ENCODE results near the gene RCHY1. TPM values are rescaled to one million over a fixed set of nuclear protein-coding genes. Genes with fewer than 3 reads are reported as not detected.

The RCHY1 gene
- total RNA-seq, 1 experiment from 2014 or later: 33.4 TPM

GRCh38 chr4:75457365-75457764, 56.8 kb downstream of the RCHY1 start:
- H3K36me3 ChIP-seq (ENCODE audit: control insufficient read depth in 1 of 2, insufficient read depth in 2 of 2, low read length in 2 of 2): no peaks in the 10 kb centered on the region
- intact Hi-C loops (cut with micrococcal nuclease): no loop called here
- no peak overlapping the region for H3K9ac ChIP-seq (ENCODE audit: low read length)
- CTCF ChIA-PET: no interaction called here
- no peak overlapping the region for H3K4me3 ChIP-seq (replicated peaks in 1 of 2; ENCODE audit: low read depth in 1 of 2, low read length in 2 of 2)
- POLR2A ChIA-PET: no interaction called here
- no peaks in the 10 kb centered on the region for H3K9me2 ChIP-seq (ENCODE audit: insufficient read depth)
- H3K9me3 ChIP-seq (ENCODE audit: control insufficient read depth in 1 of 2, insufficient read depth in 1 of 2, low read depth in 1 of 2, low read length in 2 of 2): no peaks in the 10 kb centered on the region
- no peaks in the 10 kb centered on the region for H3K79me2 ChIP-seq (ENCODE audit: insufficient read depth, low read length)
- DNase-seq (ENCODE audit: low read depth, low spot score) (no peak), ATAC-seq (no peak)
- H3K27ac ChIP-seq (ENCODE audit: low read depth, low read length): no peak overlapping the region
- H3K27me3 ChIP-seq (ENCODE audit: insufficient read depth, low read length): no peaks in the 10 kb centered on the region
- no peaks in the 10 kb centered on the region for H3K4me1 ChIP-seq (ENCODE audit: control insufficient read depth in 1 of 2, insufficient read depth in 2 of 2, low read length in 2 of 2)
- no peak for TF ChIP-seq SIN3A (IDR thresholded peaks at IDR 0.05; ENCODE audit: low read depth)
- no peak for TF ChIP-seq SP1 (IDR thresholded peaks at IDR 0.05; ENCODE audit: low read depth)
- no peak for TF ChIP-seq JUND (IDR thresholded peaks at IDR 0.05)
- TF ChIP-seq CBX3 (IDR thresholded peaks at IDR 0.05; ENCODE audit: low read depth): no peak
- no peak for TF ChIP-seq POLR2A (IDR thresholded peaks at IDR 0.05; ENCODE audit: borderline replicate concordance, extremely low read depth, insufficient read depth, insufficient read length)
- no peak for TF ChIP-seq MAX (IDR thresholded peaks at IDR 0.05)
- no peak for TF ChIP-seq CEBPB (IDR thresholded peaks at IDR 0.05; ENCODE audit: low read depth)
- no peak for TF ChIP-seq CTCF (IDR thresholded peaks at IDR 0.05 in 2 of 3, conservative IDR thresholded peaks at IDR 0.05 in 1 of 3; ENCODE audit: borderline replicate concordance in 1 of 3, insufficient read depth in 1 of 3, low read depth in 2 of 3, low read length in 2 of 3)
- no peak for TF ChIP-seq EGR1 (IDR thresholded peaks at IDR 0.05; ENCODE audit: low read depth)
- no peak for TF ChIP-seq POLR2AphosphoS5 (IDR thresholded peaks at IDR 0.05; ENCODE audit: low read depth, low read length)
- no peak for TF ChIP-seq YY1 (IDR thresholded peaks at IDR 0.05; ENCODE audit: extremely low read depth, insufficient replicate concordance, low read depth, low read length)
- TF ChIP-seq TCF7L2 (IDR thresholded peaks at IDR 0.05; ENCODE audit: borderline replicate concordance, extremely low read depth, insufficient read depth, insufficient read length): no peak
- no peak for TF ChIP-seq ZNF274 (IDR thresholded peaks at IDR 0.05; ENCODE audit: low read depth, low read length)
- RAD21 ChIA-PET (ENCODE audit: low non-redundant PET in 1 of 2, low total read pairs in 2 of 2, uncharacterized antibody in 2 of 2, unreplicated experiment in 2 of 2): no interaction called here
- H4K20me1 ChIP-seq (ENCODE audit: insufficient read depth): no peaks in the 10 kb centered on the region
- no peak overlapping the region for H3K4me2 ChIP-seq (ENCODE audit: low read length)
- H2AFZ ChIP-seq (ENCODE audit: low read depth, low read length, poor library complexity, severe bottlenecking): no peak overlapping the region
- BruUV-seq (replicated peaks): no TSS peak

Data from HCT116 (cell line).